Neuron (in vitro differentiated cells): ENCODE results near the gene DDIT3.

Experiments
- H2AFZ ChIP-seq: one replicate; pipeline ENCODE4 v1.6.1; 2013; ENCODE audit warnings: low read depth, mild to moderate bottlenecking, inconsistent platforms, low read length, moderate library complexity
- H3K27me3 ChIP-seq: one replicate; pipeline ENCODE4 v1.6.1; 2013; ENCODE audit warnings: low read length; ENCODE audit not compliant: insufficient read depth
- H3K36me3 ChIP-seq: one replicate; pipeline ENCODE4 v1.6.1; 2013; ENCODE audit warnings: low read length; ENCODE audit not compliant: insufficient read depth
- H3K4me1 ChIP-seq: one replicate; pipeline ENCODE4 v1.6.1; 2013; ENCODE audit warnings: low read length; ENCODE audit not compliant: insufficient read depth
- H3K4me3 ChIP-seq: 2 replicates; pipeline ENCODE4 v1.5.1; 2013; ENCODE audit warnings: mild to moderate bottlenecking, low read length, moderate library complexity
- H3K9me3 ChIP-seq: one replicate; pipeline ENCODE4 v1.6.1; 2013; ENCODE audit warnings: low read length

The DDIT3 gene

GRCh38 chr12:57476162-57476992 is 43.9 kb downstream of the DDIT3 start:
- Histone ChIP-seq H2AFZ (peak overlapping the region; percentile 62), H3K4me3 (no peak overlapping the region), H3K27me3 (peaks cover 63% of the 10 kb centered on the region), H3K9me3 (peaks cover 3% of the 10 kb centered on the region), H3K4me1 (peaks cover 9% of the 10 kb centered on the region), H3K36me3 (no peaks in the 10 kb centered on the region)

DNA sequence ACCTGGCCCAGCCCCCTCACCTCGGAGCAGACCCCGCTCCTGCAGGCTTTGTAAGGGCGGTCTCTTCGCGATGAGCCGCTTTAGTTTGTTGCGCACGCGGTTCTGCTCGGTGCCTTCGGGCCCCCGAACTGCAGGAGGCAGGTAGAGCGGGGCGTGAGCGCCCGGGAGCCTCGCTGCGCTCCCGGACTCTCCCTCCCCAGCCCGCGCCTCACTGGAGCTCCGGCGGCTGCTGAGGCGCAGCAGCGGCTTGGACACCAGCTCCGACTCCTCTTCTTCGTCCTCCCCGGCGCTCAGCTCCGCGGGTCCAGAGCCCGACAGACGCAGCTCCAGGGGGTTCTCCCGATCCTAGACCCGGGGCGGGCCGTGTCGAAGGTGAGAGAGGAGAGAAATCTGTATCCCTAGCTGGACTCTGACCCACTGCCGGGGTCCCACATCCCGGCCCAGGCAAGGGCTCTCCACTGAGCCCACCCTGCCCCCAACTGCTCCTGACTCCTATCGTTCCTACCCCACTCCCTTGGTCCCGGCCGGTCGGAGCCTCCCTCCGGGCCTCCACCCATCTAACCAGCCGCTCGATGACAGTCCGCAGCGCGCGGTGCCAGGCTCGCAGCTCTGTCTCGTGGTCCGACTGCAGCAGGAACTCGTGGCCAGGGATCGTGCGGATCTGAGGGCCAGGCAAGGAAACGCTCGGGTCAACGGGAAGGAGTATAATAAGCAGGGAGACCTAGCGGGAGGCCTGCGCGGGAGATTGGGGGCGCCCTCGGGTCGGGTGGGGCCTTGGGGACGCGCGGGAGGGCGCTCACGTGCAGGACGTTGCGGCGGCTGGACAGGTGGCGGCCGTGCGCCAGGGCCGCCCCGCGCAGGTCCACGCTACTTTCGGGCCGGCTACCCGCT is 44.8 kb downstream of the DDIT3 start:
- H2AFZ ChIP-seq, result peak overlapping the region; percentile 62
- H3K4me3 ChIP-seq, result peak overlapping the region; percentile 15
- H3K36me3 ChIP-seq, result peaks cover 4% of the 10 kb centered on the region
- H3K27me3 ChIP-seq, result peaks cover 60% of the 10 kb centered on the region
- H3K4me1 ChIP-seq, result peaks cover 9% of the 10 kb centered on the region
- peaks cover 3% of the 10 kb centered on the region for H3K9me3 ChIP-seq

DNA sequence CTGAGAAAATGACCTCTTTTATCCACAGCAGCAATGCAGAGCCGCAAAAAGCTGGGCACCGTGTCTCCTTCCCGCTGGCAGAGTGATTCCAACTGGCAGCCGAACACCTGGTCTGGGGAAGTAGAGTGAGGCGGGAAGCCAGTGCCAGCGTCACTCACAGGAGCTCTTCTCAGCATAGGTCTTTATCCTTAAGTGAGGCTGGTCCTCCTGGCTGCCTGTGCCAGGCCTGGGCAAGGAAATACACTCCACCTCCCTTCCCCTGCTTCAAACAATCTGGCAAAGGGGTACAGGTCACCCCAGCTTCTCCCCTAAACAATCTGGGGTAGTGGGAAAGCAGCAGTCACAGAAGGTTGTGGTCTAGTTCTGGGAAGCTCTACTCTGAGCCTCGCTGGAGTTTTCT is 45.5 kb downstream of the DDIT3 start:
- Histone ChIP-seq H3K4me3 (peak overlapping the region; percentile 15), H2AFZ (peak overlapping the region; percentile 62), H3K4me1 (peaks cover 9% of the 10 kb centered on the region), H3K27me3 (peaks cover 59% of the 10 kb centered on the region), H3K36me3 (peaks cover 4% of the 10 kb centered on the region), H3K9me3 (peaks cover 3% of the 10 kb centered on the region)

GRCh38 chr12:57474430-57474829 is 45.9 kb downstream of the DDIT3 start:
- Histone ChIP-seq H3K4me1 (peaks cover 9% of the 10 kb centered on the region), H2AFZ (no peak overlapping the region), H3K36me3 (peaks cover 4% of the 10 kb centered on the region), H3K4me3 (no peak overlapping the region), H3K9me3 (peaks cover 3% of the 10 kb centered on the region), H3K27me3 (peaks cover 59% of the 10 kb centered on the region)

- H3K36me3 ChIP-seq, result peaks cover 4% of the 10 kb centered on the region
- H3K4me1 ChIP-seq, result peaks cover 9% of the 10 kb centered on the region
- peaks cover 54% of the 10 kb centered on the region for H3K27me3 ChIP-seq
- no peak overlapping the region for H3K4me3 ChIP-seq
- peaks cover 3% of the 10 kb centered on the region for H3K9me3 ChIP-seq
- no peak overlapping the region for H2AFZ ChIP-seq
Measured at GRCh38 chr12:57473886-57474285, 46.4 kb downstream of the DDIT3 start.

GRCh38 chr12:57473392-57473791 is 46.9 kb downstream of the DDIT3 start:
- peaks cover 3% of the 10 kb centered on the region for H3K9me3 ChIP-seq
- no peak overlapping the region for H3K4me3 ChIP-seq
- peaks cover 50% of the 10 kb centered on the region for H3K27me3 ChIP-seq
- H3K36me3 ChIP-seq, result peaks cover 4% of the 10 kb centered on the region
- no peak overlapping the region for H2AFZ ChIP-seq
- peaks cover 9% of the 10 kb centered on the region for H3K4me1 ChIP-seq

DNA sequence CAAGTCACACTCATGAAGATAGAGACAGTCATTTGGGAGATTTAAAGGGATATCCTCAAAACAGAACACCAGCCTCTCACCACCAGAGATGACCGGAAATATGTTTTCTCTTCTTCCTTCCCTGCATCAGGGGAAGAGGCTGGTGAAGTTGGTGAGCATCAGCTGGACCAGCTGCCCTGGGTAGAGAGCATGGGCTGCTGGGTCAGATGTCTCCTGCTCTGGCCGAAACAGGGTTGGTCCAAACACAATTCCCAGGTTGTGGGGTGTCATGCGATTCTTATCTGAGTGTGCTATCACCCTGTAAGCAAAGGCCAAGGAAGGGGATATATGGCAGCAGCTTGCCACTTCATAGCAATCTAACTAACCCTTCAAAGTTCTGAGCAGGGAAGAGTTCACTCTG is 47.9 kb downstream of the DDIT3 start:
- Histone ChIP-seq H2AFZ (no peak overlapping the region), H3K4me1 (peaks cover 9% of the 10 kb centered on the region), H3K36me3 (peaks cover 4% of the 10 kb centered on the region), H3K4me3 (no peak overlapping the region), H3K9me3 (no peaks in the 10 kb centered on the region), H3K27me3 (peaks cover 40% of the 10 kb centered on the region)

DNA sequence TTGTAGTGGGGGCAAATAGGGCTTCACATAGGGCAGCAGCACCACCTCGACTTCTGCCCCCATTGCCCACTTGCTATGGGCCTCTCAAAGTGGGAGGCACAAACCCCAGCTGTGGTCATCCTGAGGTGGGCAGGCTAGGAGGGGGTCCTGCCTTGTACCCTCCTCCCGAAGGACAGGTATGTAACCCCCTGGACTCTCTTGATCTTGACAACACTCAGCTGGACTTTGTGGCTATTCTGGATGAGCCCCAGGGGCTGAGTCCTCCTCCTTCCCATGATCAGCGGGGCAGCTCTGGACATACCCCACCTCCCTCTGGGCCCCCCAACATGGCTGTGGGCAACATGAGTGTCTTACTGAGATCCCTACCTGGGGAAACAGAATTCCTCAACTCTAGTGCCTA is 48.7 kb downstream of the DDIT3 start:
- Histone ChIP-seq H3K4me3 (no peak overlapping the region), H3K9me3 (no peaks in the 10 kb centered on the region), H3K4me1 (peaks cover 9% of the 10 kb centered on the region), H2AFZ (no peak overlapping the region), H3K36me3 (peaks cover 4% of the 10 kb centered on the region), H3K27me3 (peaks cover 33% of the 10 kb centered on the region)

DNA sequence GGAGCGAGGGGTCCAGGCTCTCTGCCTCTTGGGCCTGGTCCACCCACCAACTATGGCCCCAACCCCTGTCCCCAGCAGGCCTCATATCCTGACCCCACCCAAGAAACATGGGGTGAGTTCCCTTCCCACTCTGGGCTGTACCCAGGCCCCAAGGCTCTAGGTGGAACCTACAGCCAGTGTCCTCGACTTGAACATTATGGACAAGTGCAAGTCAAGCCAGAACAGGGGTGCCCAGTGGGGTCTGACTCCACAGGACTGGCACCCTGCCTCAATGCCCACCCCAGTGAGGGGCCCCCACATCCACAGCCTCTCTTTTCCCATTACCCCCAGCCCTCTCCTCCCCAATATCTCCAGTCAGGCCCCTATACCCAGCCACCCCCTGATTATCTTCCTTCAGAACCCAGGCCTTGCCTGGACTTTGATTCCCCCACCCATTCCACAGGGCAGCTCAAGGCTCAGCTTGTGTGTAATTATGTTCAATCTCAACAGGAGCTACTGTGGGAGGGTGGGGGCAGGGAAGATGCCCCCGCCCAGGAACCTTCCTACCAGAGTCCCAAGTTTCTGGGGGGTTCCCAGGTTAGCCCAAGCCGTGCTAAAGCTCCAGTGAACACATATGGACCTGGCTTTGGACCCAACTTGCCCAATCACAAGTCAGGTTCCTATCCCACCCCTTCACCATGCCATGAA is 49.2 kb downstream of the DDIT3 start:
- H3K4me3 ChIP-seq, result no peak overlapping the region
- H3K4me1 ChIP-seq, result peaks cover 9% of the 10 kb centered on the region
- H3K36me3 ChIP-seq, result peaks cover 4% of the 10 kb centered on the region
- no peaks in the 10 kb centered on the region for H3K9me3 ChIP-seq
- H3K27me3 ChIP-seq, result peaks cover 27% of the 10 kb centered on the region
- H2AFZ ChIP-seq, result no peak overlapping the region

GRCh38 chr12:57470286-57470969 is 49.9 kb downstream of the DDIT3 start:
- Histone ChIP-seq H3K4me3 (no peak overlapping the region), H3K4me1 (peaks cover 5% of the 10 kb centered on the region), H3K36me3 (peaks cover 4% of the 10 kb centered on the region), H3K27me3 (peaks cover 21% of the 10 kb centered on the region), H3K9me3 (no peaks in the 10 kb centered on the region), H2AFZ (no peak overlapping the region)

GRCh38 chr12:57469296-57470164 is 50.8 kb downstream of the DDIT3 start:
- H3K4me3 ChIP-seq, result no peak overlapping the region
- H2AFZ ChIP-seq, result no peak overlapping the region
- H3K27me3 ChIP-seq, result peaks cover 12% of the 10 kb centered on the region
- no peaks in the 10 kb centered on the region for H3K9me3 ChIP-seq
- H3K36me3 ChIP-seq, result peaks cover 4% of the 10 kb centered on the region
- no peaks in the 10 kb centered on the region for H3K4me1 ChIP-seq

GRCh38 chr12:57467915-57468314 is 52.4 kb downstream of the DDIT3 start:
- H2AFZ ChIP-seq, result no peak overlapping the region

More at GRCh38 chr12:57467915-57468314, 52.4 kb downstream of the DDIT3 start:
- H3K4me3 ChIP-seq, result no peak overlapping the region
- no peaks in the 10 kb centered on the region for H3K4me1 ChIP-seq
- H3K27me3 ChIP-seq, result no peaks in the 10 kb centered on the region
- H3K9me3 ChIP-seq, result no peaks in the 10 kb centered on the region
- peaks cover 4% of the 10 kb centered on the region for H3K36me3 ChIP-seq
